Daoy (cell line): ENCODE data around the gene MMP24OS. TPM values are rescaled to one million over a fixed set of nuclear protein-coding genes. Genes with fewer than 3 reads are reported as not detected.
"Not testable (repeated sequence)": the region's sequence is repeated elsewhere in the genome, so short reads cannot be mapped to it uniquely, and the experiment has no call there.

Source experiments
- DNase-seq: peaks from one replicate; pipeline ENCODE4 v3.0.0-alpha.2; 2015; ENCODE audit warnings: low read depth
- total RNA-seq: library from RNA; depleted of rRNA; stranded (reverse); fragments of >200 nt; shearing (Covaris generic); gene quantifications from 2 replicates; pipeline ENCODE4 v1.2.3, GENCODE V29; 2014

The MMP24OS gene
- total RNA-seq, 1 experiment from 2014 or later, result 2.2 TPM

- no peak for DNase-seq
These were observed 2.1 kb downstream of the MMP24OS start for GRCh38 chr20:35275741-35276251.

GRCh38 chr20:35274172-35275092 is 3.5 kb downstream of the MMP24OS start:
- DNase-seq, result no peak

GRCh38 chr20:35273449-35274171 is 4.3 kb downstream of the MMP24OS start:
- DNase-seq, result no peak

- peak; percentile 37 for DNase-seq
These were observed 6.0 kb downstream of the MMP24OS start for GRCh38 chr20:35271904-35272303.

- DNase-seq, result no peak
These were observed 6.6 kb downstream of the MMP24OS start for GRCh38 chr20:35271073-35271882.

- DNase-seq, result no peak
These were observed 7.7 kb downstream of the MMP24OS start for GRCh38 chr20:35270021-35270902.

GRCh38 chr20:35269055-35269781 is 8.7 kb downstream of the MMP24OS start:
- DNase-seq, result peak; percentile 74

- no peak for DNase-seq
These were observed 10.8 kb downstream of the MMP24OS start for GRCh38 chr20:35267092-35267491.

GRCh38 chr20:35264755-35265154 is 13.2 kb downstream of the MMP24OS start:
- no peak for DNase-seq

GRCh38 chr20:35263532-35264341 is 14.2 kb downstream of the MMP24OS start:
- no peak for DNase-seq

GRCh38 chr20:35262731-35263531 is 15.0 kb downstream of the MMP24OS start:
- DNase-seq, result peak; percentile 80

- DNase-seq, result not testable (repeated sequence)
These were observed 15.6 kb downstream of the MMP24OS start for GRCh38 chr20:35262321-35262720.

GRCh38 chr20:35260426-35260825 is 17.5 kb downstream of the MMP24OS start:
- no peak for DNase-seq

- no peak for DNase-seq
These were observed 20.6 kb downstream of the MMP24OS start for GRCh38 chr20:35257175-35257909.

- DNase-seq, result no peak
These were observed 23.4 kb downstream of the MMP24OS start for GRCh38 chr20:35254448-35254999.

- no peak for DNase-seq
These were observed 24.9 kb downstream of the MMP24OS start for GRCh38 chr20:35253010-35253409.

GRCh38 chr20:35252598-35252997 is 25.3 kb downstream of the MMP24OS start:
- not testable (repeated sequence) for DNase-seq
